Measurements from ENCODE around the gene LGALS4. TPM values are rescaled to one million over a fixed set of nuclear protein-coding genes. Genes with fewer than 3 reads are reported as not detected.

LGALS4 gene
- total and polyA plus RNA-seq, 9 of the 15 experiments (the other 6 are each of a cell fraction or from before 2014, with no cell fraction given), result 0.08 to 1.1 (median 0.30) TPM; not detected in 3

DNA sequence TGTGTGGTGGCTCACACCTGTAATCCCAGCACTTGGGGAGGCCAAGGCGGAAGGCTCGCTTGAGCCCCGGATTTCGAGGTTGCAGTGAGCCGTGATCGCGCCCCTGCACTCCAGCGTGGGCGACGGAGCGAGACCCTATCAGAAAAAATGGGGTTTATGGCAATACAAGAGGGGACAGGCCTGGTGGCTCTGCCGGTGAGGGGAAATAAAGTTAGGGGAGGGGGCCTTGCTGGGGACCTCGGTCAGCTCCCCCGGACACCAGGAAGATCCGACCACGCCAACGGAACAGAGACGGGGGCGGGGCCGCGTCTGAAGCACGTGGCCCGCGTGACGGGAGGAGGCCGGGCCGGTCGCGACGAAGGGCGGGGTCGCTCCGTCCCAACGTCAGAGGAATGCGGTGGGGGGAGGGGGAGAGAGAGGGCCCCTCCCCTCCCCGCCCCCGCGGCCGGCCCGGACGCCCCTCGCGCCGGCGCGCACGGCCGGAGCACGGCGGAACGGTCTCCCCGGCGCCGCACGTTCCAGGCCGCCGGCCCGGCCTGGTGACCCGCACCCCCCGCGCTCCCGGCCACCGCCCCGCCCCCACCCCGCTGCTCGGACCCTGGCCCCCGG, 39.0 kb upstream of the LGALS4 start (continued):
- no peak for TF ChIP-seq IRF9 (tag; IDR thresholded peaks at IDR 0.05)
- TF ChIP-seq, protein P1, sequence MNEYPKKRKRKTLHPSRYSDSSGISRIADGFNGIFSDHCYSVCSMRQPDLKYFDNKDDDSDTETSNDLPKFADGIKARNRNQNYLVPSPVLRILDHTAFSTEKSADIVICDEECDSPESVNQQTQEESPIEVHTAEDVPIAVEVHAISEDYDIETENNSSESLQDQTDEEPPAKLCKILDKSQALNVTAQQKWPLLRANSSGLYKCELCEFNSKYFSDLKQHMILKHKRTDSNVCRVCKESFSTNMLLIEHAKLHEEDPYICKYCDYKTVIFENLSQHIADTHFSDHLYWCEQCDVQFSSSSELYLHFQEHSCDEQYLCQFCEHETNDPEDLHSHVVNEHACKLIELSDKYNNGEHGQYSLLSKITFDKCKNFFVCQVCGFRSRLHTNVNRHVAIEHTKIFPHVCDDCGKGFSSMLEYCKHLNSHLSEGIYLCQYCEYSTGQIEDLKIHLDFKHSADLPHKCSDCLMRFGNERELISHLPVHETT (CRISPR knock-in tag; conservative IDR thresholded peaks at IDR 0.05 in 1 of 2, IDR thresholded peaks at IDR 0.05 in 1 of 2), result peak in 1 of 2 experiments; percentile 99; a peak in 2 of 4 replicates
- no peak for TF ChIP-seq CBFA2T3 (IDR thresholded peaks at IDR 0.05)
- no peak for TF ChIP-seq PREB (CRISPR knock-in tag; IDR thresholded peaks at IDR 0.05)
- TF ChIP-seq, protein P2, sequence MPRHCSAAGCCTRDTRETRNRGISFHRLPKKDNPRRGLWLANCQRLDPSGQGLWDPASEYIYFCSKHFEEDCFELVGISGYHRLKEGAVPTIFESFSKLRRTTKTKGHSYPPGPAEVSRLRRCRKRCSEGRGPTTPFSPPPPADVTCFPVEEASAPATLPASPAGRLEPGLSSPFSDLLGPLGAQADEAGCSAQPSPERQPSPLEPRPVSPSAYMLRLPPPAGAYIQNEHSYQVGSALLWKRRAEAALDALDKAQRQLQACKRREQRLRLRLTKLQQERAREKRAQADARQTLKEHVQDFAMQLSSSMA (CRISPR knock-in tag; IDR thresholded peaks at IDR 0.05), result peak; percentile 54; the same call in 1 of the 2 replicates
- TF ChIP-seq MAFK (IDR thresholded peaks at IDR 0.05; ENCODE audit: low read length), result no peak
- peak; percentile 48 for TF ChIP-seq SOX6 (IDR thresholded peaks at IDR 0.05)
- TF ChIP-seq SUPT5H (IDR thresholded peaks at IDR 0.05), result peak; percentile 78
- TF ChIP-seq CCNT2 (IDR thresholded peaks at IDR 0.05; ENCODE audit: borderline replicate concordance, extremely low read depth, insufficient read length, low read depth, low read length), result peak; percentile 94
- TF ChIP-seq BCLAF1 (IDR thresholded peaks at IDR 0.05; ENCODE audit: borderline replicate concordance in 1 of 2, control insufficient read depth in 1 of 2, low read depth in 2 of 2, low read length in 1 of 2), result no peak
- TF ChIP-seq MECOM (CRISPR knock-in tag; IDR thresholded peaks at IDR 0.05), result 0 out of 2 replicates have a peak, but pooled peaks have one; percentile 27
- TF ChIP-seq ZBTB11 (CRISPR knock-in tag; IDR thresholded peaks at IDR 0.05), result peak in 1 of 3 experiments; percentile 75; a peak in 3 of 6 replicates
- TF ChIP-seq SMARCA5 (IDR thresholded peaks at IDR 0.05), result no peak
